Adrenal gland (tissue), 5 donors: ENCODE data around the gene CAVIN1.

ENCODE experiments used
- POLR2A ChIP-seq, 2 donors: fragments of 450-650 bp; IDR thresholded peaks; one replicate each; pipeline ENCODE4 v1.6.1; 2017; ENCODE audit warnings: antibody characterized with exemption in 2 of 2, mild to moderate bottlenecking in 2 of 2, moderate library complexity in 1 of 2
- TF ChIP-seq, protein P1 (sequence below), 6 experiments: fragments of 450-650 bp in 4 of 6; fragments of 200-600 bp in 2 of 6; sonication (generic) in 1 of 6; IDR thresholded peaks; 1 replicate in 5 of 6; 2 replicates in 1 of 6; pipeline versions ENCODE4 v1.5.1 to v1.8.0; 2016 to 2021; ENCODE audit warnings: antibody characterized with exemption in 6 of 6, mild to moderate bottlenecking in 2 of 6, moderate library complexity in 1 of 6
- donor health status: DM: no; HTN: no; CAD: no.

DNA sequence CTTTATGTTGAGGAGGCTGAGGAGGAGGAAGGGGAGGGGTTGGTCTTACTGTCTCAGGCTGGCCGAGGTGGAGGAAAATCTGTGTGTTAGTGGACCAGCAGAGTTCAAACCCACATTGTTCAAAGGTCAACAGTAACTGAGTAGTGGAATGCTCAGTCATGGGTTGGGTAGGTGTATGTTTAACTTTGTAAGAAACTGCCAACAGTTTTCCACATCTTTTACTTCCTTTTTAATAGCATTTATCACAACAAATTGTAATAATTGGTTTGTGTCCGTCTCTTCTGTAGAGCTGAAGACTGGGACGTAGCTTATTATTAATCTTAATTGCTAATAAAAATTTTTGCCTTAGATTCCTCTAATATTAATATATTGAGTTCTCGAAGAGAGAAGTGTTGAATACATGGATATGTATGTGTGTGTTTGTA lies 40.9 kb upstream of the CAVIN1 start:
- TF ChIP-seq, protein P1, sequence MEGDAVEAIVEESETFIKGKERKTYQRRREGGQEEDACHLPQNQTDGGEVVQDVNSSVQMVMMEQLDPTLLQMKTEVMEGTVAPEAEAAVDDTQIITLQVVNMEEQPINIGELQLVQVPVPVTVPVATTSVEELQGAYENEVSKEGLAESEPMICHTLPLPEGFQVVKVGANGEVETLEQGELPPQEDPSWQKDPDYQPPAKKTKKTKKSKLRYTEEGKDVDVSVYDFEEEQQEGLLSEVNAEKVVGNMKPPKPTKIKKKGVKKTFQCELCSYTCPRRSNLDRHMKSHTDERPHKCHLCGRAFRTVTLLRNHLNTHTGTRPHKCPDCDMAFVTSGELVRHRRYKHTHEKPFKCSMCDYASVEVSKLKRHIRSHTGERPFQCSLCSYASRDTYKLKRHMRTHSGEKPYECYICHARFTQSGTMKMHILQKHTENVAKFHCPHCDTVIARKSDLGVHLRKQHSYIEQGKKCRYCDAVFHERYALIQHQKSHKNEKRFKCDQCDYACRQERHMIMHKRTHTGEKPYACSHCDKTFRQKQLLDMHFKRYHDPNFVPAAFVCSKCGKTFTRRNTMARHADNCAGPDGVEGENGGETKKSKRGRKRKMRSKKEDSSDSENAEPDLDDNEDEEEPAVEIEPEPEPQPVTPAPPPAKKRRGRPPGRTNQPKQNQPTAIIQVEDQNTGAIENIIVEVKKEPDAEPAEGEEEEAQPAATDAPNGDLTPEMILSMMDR (IDR thresholded peaks at IDR 0.05): no peak
- no peak for TF ChIP-seq POLR2A (IDR thresholded peaks at IDR 0.05)
